ENCODE data around the gene PBX3. TPM values are rescaled to one million over a fixed set of nuclear protein-coding genes. Genes with fewer than 3 reads are reported as not detected.

Gene PBX3
- total and polyA plus RNA-seq, 2 of the 13 experiments (the other 11 are each of a cell fraction or from before 2014, with no cell fraction given), result 6.0 to 11.2 TPM

- TF ChIP-seq ZNF318 (CRISPR knock-in tag; IDR thresholded peaks at IDR 0.05) (peak; percentile 90; the same call in 1 of the 2 replicates), MYNN (CRISPR knock-in tag; IDR thresholded peaks at IDR 0.05; ENCODE audit: low read depth) (peak; percentile 88), ZNF567 (CRISPR knock-in tag; IDR thresholded peaks at IDR 0.05; ENCODE audit: borderline replicate concordance) (peak; percentile 95), CHD4 (IDR thresholded peaks at IDR 0.05; ENCODE audit: borderline replicate concordance, low read length) (no peak), E2F5 (CRISPR knock-in tag; conservative IDR thresholded peaks at IDR 0.05) (peak; percentile 86; the same call in 1 of the 2 replicates), ZNF232 (CRISPR knock-in tag; IDR thresholded peaks at IDR 0.05; ENCODE audit: borderline replicate concordance) (peak; percentile 98), HNRNPLL (IDR thresholded peaks at IDR 0.05; ENCODE audit: low read depth, low read length, poor library complexity, severe bottlenecking) (peak; percentile 41), ZNF549 (CRISPR knock-in tag; IDR thresholded peaks at IDR 0.05) (peak; percentile 71; the same call in 1 of the 2 replicates), ATF3 (CRISPR knock-in tag; IDR thresholded peaks at IDR 0.05) (0 out of 2 replicates have a peak, but pooled peaks have one; percentile 7), AKNA (CRISPR knock-in tag; IDR thresholded peaks at IDR 0.05; ENCODE audit: borderline replicate concordance) (peak; percentile 91; the same call in 1 of the 2 replicates), SMAD9 (CRISPR knock-in tag; IDR thresholded peaks at IDR 0.05) (no peak)
These were observed 978 bp upstream of the PBX3 start (continued) for GRCh38 chr9:125746017-125746773.

Data from HepG2 (cell line).